Mucosa of rectum (tissue), 2 donors: ENCODE results near the gene FYN.
A peak's percentile ranks its signal among the peaks of the same experiment; 100 is the strongest.

Experiments used
- H3K27ac ChIP-seq, 2 donors: one replicate each; pipeline ENCODE4 v1.7.0; 2013; ENCODE audit warnings: inconsistent platforms in 2 of 2, low read depth in 2 of 2, low read length in 2 of 2
- H3K27me3 ChIP-seq, 2 donors: one replicate each; pipeline ENCODE4 v1.7.0; 2013; ENCODE audit warnings: low read length in 2 of 2; ENCODE audit not compliant: control insufficient read depth in 2 of 2, insufficient read depth in 2 of 2
- H3K36me3 ChIP-seq, 2 donors: one replicate each; pipeline ENCODE4 v1.7.0; 2013; ENCODE audit warnings: low read length in 2 of 2; ENCODE audit not compliant: control insufficient read depth in 2 of 2, insufficient read depth in 2 of 2
- H3K4me1 ChIP-seq, 2 donors: one replicate each; pipeline ENCODE4 v1.7.0; 2013; ENCODE audit warnings: low read length in 2 of 2, mild to moderate bottlenecking in 1 of 2; ENCODE audit not compliant: control insufficient read depth in 2 of 2, insufficient read depth in 2 of 2
- H3K4me3 ChIP-seq, 2 donors: one replicate each; pipeline ENCODE4 v1.7.0; 2013; ENCODE audit warnings: low read length in 2 of 2
- H3K9ac ChIP-seq, 2 donors: one replicate each; pipeline ENCODE4 v1.7.0; 2013; ENCODE audit warnings: low read length in 2 of 2, low read depth in 1 of 2, mild to moderate bottlenecking in 1 of 2
- H3K9me3 ChIP-seq, 2 donors: one replicate each; pipeline ENCODE4 v1.7.0; 2013; ENCODE audit warnings: low read length in 2 of 2; ENCODE audit not compliant: control insufficient read depth in 2 of 2
- donor health status: healthy.
- donor health status: Normal muscosa, but diverticular disease.

The FYN gene

DNA sequence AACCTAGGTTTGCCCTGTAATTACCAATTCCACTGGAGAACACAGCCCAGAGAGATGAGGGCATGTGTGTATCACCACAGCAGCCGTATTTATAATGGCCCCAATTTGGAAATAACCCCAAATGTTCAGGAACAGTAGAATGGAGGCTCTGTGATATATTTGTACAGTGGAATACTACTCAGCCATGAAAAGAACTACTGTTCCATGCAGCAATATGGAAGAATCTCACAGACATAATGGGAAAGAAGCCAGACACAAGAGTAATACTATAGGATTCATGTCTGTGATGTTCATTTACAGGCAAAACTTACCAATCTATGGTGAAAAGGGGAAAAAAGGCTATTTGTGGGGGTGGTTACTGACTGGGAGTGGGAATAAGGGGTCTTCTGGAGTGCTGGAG, 183.8 kb downstream of the FYN start:
- H3K4me3 ChIP-seq, result no peak overlapping the region
- H3K27ac ChIP-seq, result no peak overlapping the region
- H3K27me3 ChIP-seq, result no peaks in the 10 kb centered on the region
- H3K4me1 ChIP-seq, result peaks cover 31 to 52% of the 10 kb centered on the region in 2 donors
- no peak overlapping the region for H3K9ac ChIP-seq
- peaks cover 7 to 11% of the 10 kb centered on the region in 2 donors for H3K36me3 ChIP-seq
- no peaks in the 10 kb centered on the region for H3K9me3 ChIP-seq

DNA sequence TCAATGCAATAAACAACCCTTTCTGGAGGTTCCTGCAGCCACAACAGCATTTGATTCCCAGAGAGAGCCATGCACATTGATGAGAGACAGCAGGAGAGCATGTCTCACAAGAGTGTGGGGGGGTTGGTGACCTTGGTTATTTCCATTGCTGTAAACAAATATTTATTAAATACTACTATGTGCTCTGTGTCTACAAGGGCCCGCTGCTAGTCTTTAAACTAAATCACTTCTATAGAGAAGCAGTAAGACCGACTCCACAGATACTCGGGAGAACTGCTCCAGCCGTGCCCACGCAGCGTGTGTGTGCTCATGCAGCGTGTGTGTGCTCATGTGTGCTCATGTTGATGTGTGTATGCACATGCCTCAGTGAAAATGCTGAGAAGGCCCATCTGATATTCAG, 184.9 kb downstream of the FYN start:
- Histone ChIP-seq H3K9me3 (no peaks in the 10 kb centered on the region), H3K9ac (no peak overlapping the region), H3K27me3 (no peaks in the 10 kb centered on the region), H3K4me3 (no peak overlapping the region), H3K4me1 (peaks cover 23 to 47% of the 10 kb centered on the region in 2 donors), H3K27ac (no peak overlapping the region), H3K36me3 (peaks cover 0 to 5% of the 10 kb centered on the region in 2 donors)

DNA sequence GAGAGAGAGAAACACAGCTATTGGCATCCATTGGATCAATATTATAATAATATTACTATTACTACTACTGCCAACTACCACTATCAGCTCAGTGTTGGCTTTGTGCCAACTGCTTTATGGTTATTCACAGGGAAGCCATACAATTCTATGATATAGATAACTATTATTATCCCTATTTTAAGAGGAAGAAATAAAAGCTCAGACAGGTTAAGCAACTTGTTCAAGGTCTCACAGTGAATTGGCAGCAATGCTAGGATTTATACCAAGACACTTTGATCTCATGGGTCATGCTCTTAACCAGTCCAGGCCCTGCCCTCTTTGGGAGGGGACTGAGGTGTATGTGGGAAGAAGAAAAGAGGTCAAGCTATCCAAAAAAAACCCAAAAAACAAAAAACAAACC, 185.6 kb downstream of the FYN start:
- no peak overlapping the region for H3K27ac ChIP-seq
- peaks cover 0 to 5% of the 10 kb centered on the region in 2 donors for H3K36me3 ChIP-seq

DNA sequence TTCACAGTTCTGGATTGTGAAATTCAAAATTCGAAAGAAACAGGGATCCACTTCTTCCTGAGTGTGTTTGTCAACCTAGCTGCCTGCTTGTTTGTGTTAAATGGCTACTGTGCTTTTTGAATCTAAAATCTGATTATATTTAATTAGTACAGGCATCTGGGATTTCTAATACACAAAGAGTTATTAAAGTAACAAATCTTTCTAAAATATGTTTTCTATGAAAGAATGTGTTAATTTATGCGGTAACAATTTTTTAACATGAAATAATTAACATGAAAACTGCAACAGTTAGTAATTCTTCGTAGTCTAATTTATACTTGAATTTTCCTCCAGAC, 186.4 kb downstream of the FYN start:
- Histone ChIP-seq H3K4me3 (no peak overlapping the region), H3K27ac (no peak overlapping the region), H3K36me3 (peaks cover 0 to 5% of the 10 kb centered on the region in 2 donors), H3K9me3 (no peaks in the 10 kb centered on the region), H3K4me1 (peaks cover 12 to 33% of the 10 kb centered on the region in 2 donors), H3K9ac (no peak overlapping the region), H3K27me3 (no peaks in the 10 kb centered on the region)

More for the DNA sequence above, 185.6 kb downstream of the FYN start:
- H3K4me1 ChIP-seq, result peaks cover 17 to 41% of the 10 kb centered on the region in 2 donors
- H3K9ac ChIP-seq, result no peak overlapping the region
- H3K4me3 ChIP-seq, result no peak overlapping the region
- H3K27me3 ChIP-seq, result no peaks in the 10 kb centered on the region
- no peaks in the 10 kb centered on the region for H3K9me3 ChIP-seq

DNA sequence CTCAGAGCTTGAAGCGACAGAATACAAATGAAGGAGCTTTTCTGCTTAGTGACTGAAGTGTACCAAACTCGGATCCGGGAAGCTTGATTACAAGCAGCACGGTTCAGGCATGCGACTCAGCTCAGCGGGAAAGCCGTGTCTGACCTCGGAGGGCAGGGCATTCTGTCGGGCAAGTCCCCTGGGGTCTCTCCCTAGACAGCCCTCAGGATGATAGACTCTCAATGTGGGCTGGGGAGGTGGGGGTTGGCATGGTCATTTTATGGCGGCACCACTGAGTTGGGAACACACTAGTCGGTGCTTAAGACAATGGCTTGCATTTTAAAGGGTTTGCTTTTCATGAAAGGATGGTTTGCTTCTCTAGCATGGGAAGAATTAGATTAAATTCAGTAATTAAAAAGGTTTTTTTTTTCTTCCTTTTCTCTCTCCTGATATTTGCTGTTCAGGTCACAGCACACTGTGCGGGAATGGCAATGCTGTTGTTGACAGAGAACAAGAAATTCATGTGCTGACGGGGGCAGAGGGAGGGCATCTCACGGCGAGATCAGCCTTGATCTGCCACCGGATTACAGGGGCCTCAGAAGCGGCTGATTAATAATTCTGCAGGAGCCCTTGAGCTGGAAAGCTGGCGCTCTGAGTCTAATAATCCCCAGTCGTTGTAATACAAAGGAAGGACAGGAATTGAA, 186.9 kb downstream of the FYN start:
- Histone ChIP-seq H3K4me1 (peaks cover 7 to 29% of the 10 kb centered on the region in 2 donors), H3K27me3 (no peaks in the 10 kb centered on the region), H3K27ac (no peak overlapping the region), H3K9me3 (no peaks in the 10 kb centered on the region), H3K36me3 (peaks cover 0 to 5% of the 10 kb centered on the region in 2 donors), H3K9ac (no peak overlapping the region), H3K4me3 (no peak overlapping the region)

DNA sequence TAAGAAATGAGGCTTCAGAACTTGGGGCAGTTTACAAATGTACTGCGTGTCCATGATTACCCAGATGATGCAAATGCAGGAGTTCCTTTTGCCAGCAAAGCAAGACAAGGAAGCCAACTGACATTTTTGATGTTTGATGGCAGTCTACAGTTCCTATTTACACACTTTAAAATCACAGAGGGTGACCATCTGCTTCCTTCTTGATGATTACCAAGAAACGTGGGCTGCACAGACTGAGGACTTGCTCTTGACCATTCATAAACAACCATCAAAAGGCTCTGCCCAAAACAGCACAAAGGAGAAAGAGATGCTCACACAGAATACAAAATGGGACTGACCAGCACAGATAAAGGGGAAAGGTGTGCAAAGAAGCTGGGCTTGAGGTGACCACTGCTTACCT, 187.7 kb downstream of the FYN start:
- no peak overlapping the region for H3K4me3 ChIP-seq
- H3K9ac ChIP-seq, result no peak overlapping the region
- peaks cover 0 to 20% of the 10 kb centered on the region in 2 donors for H3K4me1 ChIP-seq
- peaks cover 0 to 5% of the 10 kb centered on the region in 2 donors for H3K36me3 ChIP-seq
- H3K27ac ChIP-seq, result no peak overlapping the region
- no peaks in the 10 kb centered on the region for H3K9me3 ChIP-seq
- H3K27me3 ChIP-seq, result no peaks in the 10 kb centered on the region

DNA sequence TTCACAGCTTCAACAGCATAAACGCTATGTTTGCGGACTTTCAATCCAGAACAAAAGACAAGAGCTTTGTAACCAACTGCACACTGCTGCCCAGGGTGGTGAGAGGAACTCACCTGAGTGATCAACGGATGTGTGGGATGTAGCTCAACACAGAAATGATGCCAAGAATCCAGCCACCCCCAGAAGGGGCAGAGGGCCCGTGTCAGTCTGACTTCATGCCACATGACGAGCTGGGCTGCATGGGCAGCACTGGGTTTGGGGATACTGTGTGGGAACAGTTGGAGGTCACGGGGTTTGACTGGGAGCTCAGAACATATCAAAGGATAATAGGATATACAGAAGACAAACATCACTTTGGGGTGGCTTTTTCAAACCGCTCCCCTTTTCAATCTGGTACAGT, 188.2 kb downstream of the FYN start:
- H3K9me3 ChIP-seq, result no peaks in the 10 kb centered on the region
- H3K36me3 ChIP-seq, result peaks cover 0 to 5% of the 10 kb centered on the region in 2 donors
- H3K4me3 ChIP-seq, result no peak overlapping the region
- no peak overlapping the region for H3K9ac ChIP-seq
- H3K27me3 ChIP-seq, result no peaks in the 10 kb centered on the region
- H3K4me1 ChIP-seq, result peaks cover 0 to 15% of the 10 kb centered on the region in 2 donors
- H3K27ac ChIP-seq, result peak overlapping the region in 1 of 2 donors; percentile 7

DNA sequence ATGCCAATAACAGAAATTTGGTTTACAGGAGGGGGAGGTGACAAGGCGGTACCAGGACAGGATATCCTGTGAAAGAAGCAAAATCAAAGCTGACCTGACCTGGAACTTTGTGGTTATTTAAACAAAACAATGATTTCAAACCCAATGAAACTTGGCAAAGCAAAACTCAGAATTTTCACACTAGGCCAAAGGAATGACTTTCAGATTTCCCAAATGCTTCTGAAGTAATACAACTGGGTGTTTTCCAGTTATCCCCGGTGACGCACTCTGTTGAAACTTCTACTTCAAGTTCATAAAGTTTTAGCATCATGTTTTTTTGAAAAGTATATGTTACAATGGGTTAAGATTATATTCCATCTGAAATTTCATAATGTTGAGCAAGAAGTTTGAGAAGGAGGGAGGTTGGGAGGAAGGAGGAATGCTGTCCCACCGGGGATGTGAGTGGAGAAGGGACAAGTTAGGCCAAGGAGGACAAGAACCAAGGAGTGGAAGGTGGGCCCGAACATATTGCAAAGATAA, 189.4 kb downstream of the FYN start:
- Histone ChIP-seq H3K27ac (peak overlapping the region; percentile 32 to 60), H3K4me1 (peaks cover 0 to 15% of the 10 kb centered on the region in 2 donors), H3K4me3 (no peak overlapping the region), H3K9ac (no peak overlapping the region), H3K27me3 (no peaks in the 10 kb centered on the region), H3K9me3 (no peaks in the 10 kb centered on the region), H3K36me3 (peaks cover 0 to 5% of the 10 kb centered on the region in 2 donors)

DNA sequence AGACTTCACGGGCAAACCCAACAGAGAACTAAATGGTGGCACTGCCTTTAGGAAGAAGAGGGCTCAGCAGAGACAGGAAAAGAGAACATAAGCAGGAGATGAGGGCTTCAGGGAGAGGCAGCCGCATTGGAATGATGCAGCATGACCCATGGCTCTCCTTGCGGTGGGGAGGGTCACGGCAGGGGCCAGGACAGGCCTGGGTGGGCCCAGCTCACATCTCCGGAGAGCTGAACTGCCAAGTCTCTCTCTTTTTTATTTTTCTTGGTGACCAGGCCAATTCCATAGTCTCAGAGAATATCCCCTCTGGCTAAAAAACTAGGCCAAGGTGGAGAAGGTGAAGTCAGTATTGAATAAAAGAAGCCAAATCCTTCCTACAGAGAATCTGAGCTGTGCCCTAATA, 190.1 kb downstream of the FYN start:
- Histone ChIP-seq H3K9ac (no peak overlapping the region), H3K36me3 (peaks cover 0 to 5% of the 10 kb centered on the region in 2 donors), H3K27ac (no peak overlapping the region), H3K4me1 (peaks cover 0 to 9% of the 10 kb centered on the region in 2 donors), H3K27me3 (no peaks in the 10 kb centered on the region), H3K9me3 (no peaks in the 10 kb centered on the region), H3K4me3 (no peak overlapping the region)

DNA sequence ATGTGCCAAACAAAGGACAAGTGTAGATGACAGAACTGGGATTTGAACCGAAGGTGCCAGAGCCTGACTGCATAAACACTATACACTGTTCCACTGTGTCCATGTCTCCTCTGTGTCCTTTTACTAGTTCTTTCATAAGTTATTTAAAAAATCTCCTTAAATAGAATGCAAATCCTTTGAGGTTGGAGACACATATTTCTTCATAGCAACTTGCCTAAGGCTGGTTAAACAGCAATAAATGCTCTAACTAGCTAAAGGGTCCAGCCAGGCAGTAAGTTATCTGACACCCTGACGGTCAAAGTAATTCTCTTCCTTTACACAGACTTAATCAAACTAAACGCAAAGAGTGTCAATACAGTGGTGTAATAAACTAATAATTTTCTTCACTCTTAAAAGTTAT, 191.4 kb downstream of the FYN start:
- Histone ChIP-seq H3K27me3 (no peaks in the 10 kb centered on the region), H3K9ac (no peak overlapping the region), H3K27ac (no peak overlapping the region), H3K36me3 (peaks cover 0 to 5% of the 10 kb centered on the region in 2 donors), H3K4me1 (peaks cover 4 to 6% of the 10 kb centered on the region in 2 donors), H3K9me3 (no peaks in the 10 kb centered on the region), H3K4me3 (no peak overlapping the region)
